ENCODE data around the gene OR13J1.

- TF ChIP-seq POLR2A (IDR thresholded peaks at IDR 0.05; ENCODE audit: low read depth, low read length) (no peak), POLR2AphosphoS5 (IDR thresholded peaks at IDR 0.05; ENCODE audit: low read depth, low read length) (no peak), SPI1 (IDR thresholded peaks at IDR 0.05; ENCODE audit: low read depth, low read length) (no peak), TAF1 (IDR thresholded peaks at IDR 0.05; ENCODE audit: low read depth, low read length) (no peak), POU2F2 (IDR thresholded peaks at IDR 0.05; ENCODE audit: low read depth, low read length) (no peak), PAX5 (IDR thresholded peaks at IDR 0.05; ENCODE audit: insufficient read depth, low read length, severe bottlenecking) (no peak)
Observed at GRCh38 chr9:35905912-35906679, 35.9 kb upstream of the OR13J1 start, which contains the start of gene HRCT1.
